Ovary (tissue), 9 donors: Measurements from ENCODE around the gene NCOA5. TPM values are rescaled to one million over a fixed set of nuclear protein-coding genes. Genes with fewer than 3 reads are reported as not detected.
"Not testable (repeated sequence)": the region's sequence is repeated elsewhere in the genome, so short reads cannot be mapped to it uniquely, and the experiment has no call there.

ENCODE experiments used
- DNase-seq, 5 donors: peaks; one replicate each; pipeline ENCODE4 v3.0.0-alpha.2; 2019 to 2020
- H3K27ac ChIP-seq, 2 donors: fragments of 200-600 bp; one replicate each; pipeline versions ENCODE4 v1.5.1 to v1.8.0; 2019 to 2022
- H3K27me3 ChIP-seq: fragments of 200-600 bp; one replicate; pipeline ENCODE4 v1.8.0; 2022
- H3K36me3 ChIP-seq: fragments of 200-600 bp; sonication (generic); one replicate; pipeline ENCODE4 v1.5.1; 2019
- H3K4me1 ChIP-seq: one replicate; pipeline ENCODE4 v1.8.1; 2013; ENCODE audit warnings: mild to moderate bottlenecking, moderate library complexity; ENCODE audit not compliant: insufficient read depth
- H3K4me3 ChIP-seq: fragments of 200-600 bp; sonication (generic); one replicate; pipeline ENCODE4 v1.5.1; 2017
- H3K9me3 ChIP-seq, 2 donors: fragments of 200-600 bp in 1 of 2; sonication (generic) in 1 of 2; one replicate each; pipeline versions ENCODE4 v1.5.1 to v1.8.1; 2013 to 2019; ENCODE audit warnings: mild to moderate bottlenecking in 1 of 2, moderate library complexity in 1 of 2
- CTCF ChIP-seq, 3 donors: fragments of 450-650 bp in 2 of 3; fragments of 200-600 bp in 1 of 3; IDR thresholded peaks; one replicate each; pipeline versions ENCODE4 v1.5.1 to v1.8.0; 2016 to 2022; ENCODE audit warnings: antibody characterized with exemption in 3 of 3, mild to moderate bottlenecking in 1 of 3
- EP300 ChIP-seq: sonication (generic); formaldehyde crosslinking; IDR thresholded peaks from one replicate; pipeline ENCODE4 v1.6.1; 2017; ENCODE audit warnings: antibody characterized with exemption
- POLR2A ChIP-seq: fragments of 450-650 bp; IDR thresholded peaks from one replicate; pipeline ENCODE4 v1.6.1; 2017; ENCODE audit warnings: antibody characterized with exemption, mild to moderate bottlenecking, moderate library complexity
- WGBS, 3 donors: extraction: QIAGEN DNeasy Blood & Tissue Kit in 1 of 3; methylation state at CpG; one replicate each; pipeline versions ENCODE4 v1.1.5 to v1.1.7; 2013 to 2017; 5-methylcytosine and 5-hydroxymethylcytosine counted together
- intact Hi-C, 4 donors: fragments of 100-400 bp; cut with DNase I; formaldehyde crosslinking; loops; one replicate each; pipeline versions ENCODE4 v1.11.0 to v1.15.1; 2022 to 2023
- polyA plus RNA-seq, 2 donors: library from polyadenylated mRNA; stranded (reverse); fragments of 200-250 nt in 1 of 2; fragments of 350-450 nt in 1 of 2; fragmentation: Illumina TruSeq in 1 of 2; extraction: RNeasy Lipid Tissue Mini Kit (QIAGEN cat#74804) in 1 of 2; gene quantifications; one replicate each; pipeline ENCODE4 v1.2.3, GENCODE V29; 2013 to 2014
- total RNA-seq, 7 donors: library from RNA; depleted of rRNA in 2 of 7; stranded (reverse); fragments of >200 nt in 2 of 7; fragmentation: NEBNext Ultra II Directional in 3 of 7; extraction: Animal tissue kit (Norgen Biotek cat#: 25700) in 3 of 7; gene quantifications; one replicate each; pipeline versions ENCODE4 v1.1.0 to v1.2.4, GENCODE V29; 2016 to 2023
- donor health status: DM: no; HTN: no; CAD: no; lungs with moderate emphysema.
- donor health status: DM: no; HTN: no; CAD: no.
- donor health status: Bipolar disorder and iron deficiency.
- donor health status: DM: yes; HTN: yes; CAD: no.
- donor health status: DM: no; HTN: no; CAD: no.
- donor health status: DM: yes; HTN: yes; CAD: no.

NCOA5 gene
- total and polyA plus RNA-seq, 9 donors = 27.6 to 51.1 (median 35.6) TPM

DNA sequence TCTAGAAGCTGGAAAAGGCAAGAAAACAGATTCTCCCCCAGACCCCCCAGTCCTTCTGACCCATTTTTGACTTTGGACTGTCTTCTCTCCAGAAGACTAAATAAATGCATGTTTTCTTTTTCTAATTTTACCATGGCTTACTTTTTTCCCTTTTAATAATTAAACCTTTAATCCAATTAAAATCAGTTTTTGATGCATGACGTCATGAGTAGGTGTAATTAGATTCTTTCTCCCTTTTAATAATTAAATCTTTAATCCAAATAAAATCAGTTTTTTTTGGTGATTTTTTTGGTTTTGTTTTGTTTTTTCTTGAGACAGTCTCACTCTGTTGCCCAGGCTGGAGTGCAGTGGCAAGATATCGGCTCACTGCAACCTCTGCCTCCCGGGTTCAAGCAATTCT lies 13.2 kb upstream of the NCOA5 start:
- intact Hi-C loops = no loop called here
- Histone ChIP-seq H3K4me3 (no peak overlapping the region), H3K36me3 (no peaks in the 10 kb centered on the region), H3K4me1 (no peaks in the 10 kb centered on the region), H3K27ac (no peak overlapping the region), H3K27me3 (no peaks in the 10 kb centered on the region), H3K9me3 (peaks cover 0 to 3% of the 10 kb centered on the region in 2 donors)
- DNase-seq = no peak
- WGBS, 3 donors = 84 to 89% (median 84%) methylated on average over 3 of the region's 3 CpGs
- TF ChIP-seq POLR2A (no peak), CTCF (IDR thresholded peaks at IDR 0.05) (no peak), EP300 (no peak)

- intact Hi-C loops = no loop called here
- peaks cover 0 to 3% of the 10 kb centered on the region in 2 donors for H3K9me3 ChIP-seq
- no peaks in the 10 kb centered on the region for H3K4me1 ChIP-seq
- H3K27me3 ChIP-seq = no peaks in the 10 kb centered on the region
- no peak overlapping the region for H3K27ac ChIP-seq
- no peak for DNase-seq
- H3K36me3 ChIP-seq = no peaks in the 10 kb centered on the region
- 76 to 84% (median 82%) methylated on average over 3 of the region's 3 CpGs for WGBS, 3 donors
- no peak for TF ChIP-seq CTCF (IDR thresholded peaks at IDR 0.05)
- H3K4me3 ChIP-seq = no peak overlapping the region
Measured at GRCh38 chr20:46101957-46102356, 12.2 kb upstream of the NCOA5 start.

GRCh38 chr20:46100988-46101387 lies 11.2 kb upstream of the NCOA5 start:
- TF ChIP-seq POLR2A (no peak), CTCF (IDR thresholded peaks at IDR 0.05) (no peak)
- Histone ChIP-seq H3K4me1 (no peaks in the 10 kb centered on the region), H3K27ac (no peak overlapping the region), H3K9me3 (peaks cover 0 to 3% of the 10 kb centered on the region in 2 donors), H3K27me3 (no peaks in the 10 kb centered on the region), H3K36me3 (no peaks in the 10 kb centered on the region), H3K4me3 (no peak overlapping the region)
- intact Hi-C loops = no loop called here
- WGBS, 3 donors = 57 to 78% (median 72%) methylated on average over 5 of the region's 5 CpGs
- no peak for DNase-seq

DNA sequence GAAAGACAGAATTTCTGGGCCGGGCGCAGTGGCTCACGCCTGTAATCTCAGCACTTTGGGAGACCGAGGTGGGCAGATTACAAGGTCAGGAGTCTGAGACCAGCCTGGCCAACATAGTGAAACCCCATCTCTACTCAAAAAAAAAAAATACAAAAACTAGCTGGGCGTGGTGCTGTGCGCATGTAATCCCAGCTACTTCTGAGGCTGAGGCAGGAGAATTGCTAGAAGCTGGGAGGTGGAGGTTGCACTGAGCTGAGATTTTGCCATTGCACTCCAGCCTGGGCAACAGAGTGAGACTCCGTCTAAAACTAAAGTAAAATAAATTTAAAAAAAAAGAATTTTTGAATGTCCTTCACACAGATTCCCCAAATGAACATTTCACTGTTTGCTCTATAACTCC lies 10.7 kb upstream of the NCOA5 start:
- WGBS, 3 donors = 70 to 82% (median 75%) methylated on average over 7 of the region's 7 CpGs
- H3K27ac ChIP-seq, H3K9me3 ChIP-seq, intact Hi-C loops, H3K4me3 ChIP-seq, H3K4me1 ChIP-seq, H3K36me3 ChIP-seq, DNase-seq, H3K27me3 ChIP-seq: not testable (repeated sequence)

DNA sequence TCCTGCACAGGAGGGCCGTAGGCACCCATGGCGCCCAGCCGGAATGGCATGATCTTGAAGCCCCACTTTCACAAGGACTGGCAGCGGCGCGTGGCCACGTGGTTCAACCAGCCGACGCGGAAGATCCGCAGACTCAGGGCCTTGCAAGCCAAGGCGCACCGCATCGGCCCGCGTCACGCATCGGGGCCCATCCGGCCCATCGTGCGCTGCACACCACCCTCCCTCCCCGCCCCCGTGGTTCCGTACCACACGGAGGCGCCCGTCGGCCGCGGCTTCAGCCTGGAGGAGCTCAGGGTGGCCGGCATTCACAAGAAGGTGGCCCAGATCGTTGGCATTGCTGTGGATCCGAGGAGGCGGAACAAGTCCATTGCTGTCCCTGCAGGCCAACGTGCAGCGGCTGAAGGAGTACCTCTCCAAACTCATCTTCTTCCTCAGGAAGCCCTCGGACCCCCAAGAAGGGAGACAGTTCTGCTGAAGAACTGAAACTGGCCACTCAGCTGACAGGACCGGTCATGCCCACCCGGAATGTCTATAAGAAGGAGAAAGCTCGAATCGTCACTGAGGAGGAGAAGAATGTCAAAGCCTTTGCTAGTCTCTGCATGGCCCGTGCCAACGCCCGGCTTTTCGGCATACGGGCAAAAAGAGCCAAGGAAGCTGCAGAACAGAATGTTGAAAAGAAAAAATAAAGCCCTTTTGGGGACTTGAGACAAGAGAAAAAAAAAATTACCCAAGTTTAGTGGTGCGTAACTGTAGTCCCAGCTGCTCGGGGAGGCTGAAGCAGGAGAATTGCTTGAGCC lies 9.9 kb upstream of the NCOA5 start:
- Histone ChIP-seq H3K4me3 (no peak overlapping the region), H3K9me3 (peaks cover 0 to 3% of the 10 kb centered on the region in 2 donors), H3K27me3 (no peaks in the 10 kb centered on the region), H3K4me1 (no peaks in the 10 kb centered on the region), H3K36me3 (no peaks in the 10 kb centered on the region), H3K27ac (no peak overlapping the region)
- intact Hi-C loops = loop anchor here in 1 of 4 donors (10.0 kb wide), 1 partner anchor 115 kb away; no protein-coding TSS in a partner anchor
- DNase-seq = no peak
- 27 to 46% (median 41%) methylated on average over 31 to 48 of the region's 48 CpGs for WGBS, 3 donors
- no peak for TF ChIP-seq POLR2A
- no peak for TF ChIP-seq EP300
